Large intestine (tissue), 3 donors: ENCODE data around the gene COA1. TPM values are rescaled to one million over a fixed set of nuclear protein-coding genes. Genes with fewer than 3 reads are reported as not detected.
"Not testable (repeated sequence)": the region's sequence is repeated elsewhere in the genome, so short reads cannot be mapped to it uniquely, and the experiment has no call there.

Experiments
- DNase-seq, 2 donors: peaks; one replicate each; pipeline versions ENCODE4 v3.0.0 to v3.0.0-alpha.2; 2013
- H3K27ac ChIP-seq: one replicate; pipeline ENCODE4 v1.5.1; 2013; ENCODE audit warnings: low read length
- H3K27me3 ChIP-seq: 2 replicates; pipeline ENCODE4 v1.6.1; 2013; ENCODE audit warnings: low read length; ENCODE audit not compliant: control insufficient read depth, insufficient read depth
- H3K36me3 ChIP-seq: 2 replicates; pipeline ENCODE4 v1.6.1; 2013; ENCODE audit warnings: low read length; ENCODE audit not compliant: control insufficient read depth, insufficient read depth
- H3K4me1 ChIP-seq: one replicate; pipeline ENCODE4 v1.6.1; 2013; ENCODE audit warnings: low read length; ENCODE audit not compliant: control insufficient read depth, insufficient read depth
- H3K4me3 ChIP-seq: one replicate; pipeline ENCODE4 v1.5.1; 2013; ENCODE audit warnings: low read length
- H3K9me3 ChIP-seq: one replicate; pipeline ENCODE4 v1.6.1; 2013; ENCODE audit warnings: mild to moderate bottlenecking, low read depth, low read length, moderate library complexity; ENCODE audit not compliant: control insufficient read depth
- WGBS: methylation state at CpG from one replicate; pipeline ENCODE4 v1.1.5; 2013; ENCODE audit warnings: low lambda C conversion rate; ENCODE audit not compliant: insufficient coverage; 5-methylcytosine and 5-hydroxymethylcytosine counted together
- polyA plus RNA-seq: library from polyadenylated mRNA; unstranded; fragments of 120-200 nt; gene quantifications from one replicate; pipeline ENCODE4 v1.2.1, GENCODE V29; 2013

COA1 gene
- polyA plus RNA-seq, 1 donor: 47.5 TPM

GRCh38 chr7:43691611-43692010, 37.7 kb downstream of the COA1 start:
- no peaks in the 10 kb centered on the region for H3K36me3 ChIP-seq
- H3K9me3 ChIP-seq: no peaks in the 10 kb centered on the region
- WGBS: no CpG with 5 or more reads among the region's 3 CpGs
- no peak overlapping the region for H3K4me3 ChIP-seq
- H3K27ac ChIP-seq: no peak overlapping the region
- DNase-seq: no peak
- no peaks in the 10 kb centered on the region for H3K27me3 ChIP-seq
- no peaks in the 10 kb centered on the region for H3K4me1 ChIP-seq

DNA sequence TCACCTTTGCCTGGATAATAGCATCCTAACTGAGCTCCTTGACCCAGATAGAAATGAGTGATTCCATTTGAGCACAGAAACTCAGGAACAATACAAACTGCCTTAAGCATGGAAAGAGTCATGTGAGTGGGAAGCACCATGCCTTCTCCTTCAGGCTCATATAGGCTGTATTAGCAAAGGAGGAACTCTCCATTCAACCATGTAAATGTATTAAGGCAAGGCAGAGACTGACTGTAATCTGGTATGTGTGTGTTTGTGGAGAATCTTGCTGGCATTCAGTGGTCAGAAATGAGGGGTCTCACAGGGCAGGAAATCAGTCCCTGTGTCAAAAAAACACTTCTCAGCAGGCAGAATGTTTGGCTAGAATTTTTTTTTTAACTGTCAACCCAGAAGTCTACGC, 40.2 kb downstream of the COA1 start:
- Histone ChIP-seq H3K9me3 (no peaks in the 10 kb centered on the region), H3K4me1 (no peaks in the 10 kb centered on the region), H3K27ac (no peak overlapping the region), H3K36me3 (no peaks in the 10 kb centered on the region), H3K4me3 (no peak overlapping the region), H3K27me3 (no peaks in the 10 kb centered on the region)
- 100% methylated on average over 1 of the region's 1 CpG for WGBS
- no peak for DNase-seq

DNA sequence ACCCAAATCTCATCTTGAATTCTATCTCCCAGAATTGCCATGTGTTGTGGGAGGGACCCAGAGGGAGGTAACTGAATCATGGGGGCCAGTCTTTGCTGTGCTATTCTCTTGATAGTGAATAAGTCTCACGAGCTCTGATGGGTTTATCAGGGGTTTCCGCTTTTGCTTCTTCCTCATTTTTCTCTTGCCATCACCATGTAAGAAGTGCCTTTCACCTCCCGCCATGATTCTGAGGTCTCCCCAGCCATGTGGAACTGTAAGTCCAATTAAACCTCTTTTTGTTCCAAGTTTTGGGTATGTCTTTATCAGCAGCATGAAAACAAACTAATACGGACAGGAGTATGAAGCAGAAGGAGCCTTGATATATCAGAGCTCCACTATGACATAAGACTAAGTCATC, 41.5 kb downstream of the COA1 start:
- not testable (repeated sequence) for H3K4me1 ChIP-seq, H3K36me3 ChIP-seq, H3K27ac ChIP-seq, DNase-seq, H3K27me3 ChIP-seq, H3K4me3 ChIP-seq, H3K9me3 ChIP-seq
- 100% methylated on average over 1 of the region's 4 CpGs for WGBS

- no peak for DNase-seq
- H3K4me1 ChIP-seq: no peaks in the 10 kb centered on the region
- no CpG with 5 or more reads among the region's 2 CpGs for WGBS
Observed at GRCh38 chr7:43686991-43687390, 42.3 kb downstream of the COA1 start.

DNA sequence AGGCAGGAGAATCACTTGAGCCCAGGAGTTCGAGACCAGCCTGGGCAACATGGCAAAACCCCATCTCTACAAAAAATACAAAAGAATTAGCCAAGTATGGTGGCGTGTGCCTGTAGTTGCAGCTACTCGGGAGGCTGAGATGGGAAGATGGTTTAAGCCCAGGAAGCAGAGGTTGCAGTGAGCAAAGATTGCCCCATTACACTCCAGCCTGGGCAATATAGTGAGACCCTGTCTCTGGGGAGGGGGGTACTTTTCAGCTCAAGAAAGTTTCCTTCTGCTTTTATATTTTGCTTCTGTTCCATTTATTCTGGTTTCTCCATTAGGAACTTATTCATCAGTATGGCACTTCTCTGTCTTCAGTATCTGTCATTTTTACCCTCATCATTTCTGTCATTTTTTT, 48.6 kb downstream of the COA1 start:
- Histone ChIP-seq H3K36me3 (no peaks in the 10 kb centered on the region), H3K4me1 (no peaks in the 10 kb centered on the region), H3K27ac (no peak overlapping the region), H3K4me3 (no peak overlapping the region), H3K27me3 (no peaks in the 10 kb centered on the region), H3K9me3 (no peaks in the 10 kb centered on the region)
- no peak for DNase-seq
- WGBS: no CpG with 5 or more reads among the region's 3 CpGs

More at GRCh38 chr7:43686991-43687390, 42.3 kb downstream of the COA1 start:
- Histone ChIP-seq H3K27ac (no peak overlapping the region), H3K9me3 (no peaks in the 10 kb centered on the region), H3K4me3 (no peak overlapping the region), H3K27me3 (no peaks in the 10 kb centered on the region), H3K36me3 (no peaks in the 10 kb centered on the region)

GRCh38 chr7:43679210-43680068, 49.9 kb downstream of the COA1 start:
- WGBS: 79% methylated on average over 2 of the region's 4 CpGs
- H3K27ac ChIP-seq: no peak overlapping the region
- no peak for DNase-seq
- no peaks in the 10 kb centered on the region for H3K27me3 ChIP-seq
- H3K4me1 ChIP-seq: no peaks in the 10 kb centered on the region
- no peak overlapping the region for H3K4me3 ChIP-seq
- no peaks in the 10 kb centered on the region for H3K36me3 ChIP-seq
- H3K9me3 ChIP-seq: no peaks in the 10 kb centered on the region

DNA sequence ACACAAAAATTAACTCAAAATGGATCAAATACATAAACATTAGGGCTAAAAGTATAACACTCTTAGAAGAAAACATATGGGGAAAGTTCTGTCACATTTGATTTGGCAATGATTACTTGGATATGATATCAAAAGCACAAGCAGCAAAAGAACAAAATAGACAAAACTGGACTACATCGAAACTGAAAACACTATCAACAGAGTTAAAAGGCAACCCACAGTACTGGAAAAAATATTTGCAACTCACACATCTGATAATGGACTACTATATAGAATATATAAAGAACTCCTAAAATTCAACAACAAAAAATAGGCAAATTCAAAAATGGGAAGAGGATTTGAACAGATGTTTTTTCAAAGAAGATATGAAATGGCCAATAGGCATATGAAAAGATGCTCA, 51.0 kb downstream of the COA1 start:
- Histone ChIP-seq H3K9me3 (no peaks in the 10 kb centered on the region), H3K27ac (no peak overlapping the region), H3K4me3 (no peak overlapping the region), H3K27me3 (no peaks in the 10 kb centered on the region), H3K36me3 (no peaks in the 10 kb centered on the region), H3K4me1 (no peaks in the 10 kb centered on the region)
- DNase-seq: no peak
- no CpG with 5 or more reads among the region's 1 CpG for WGBS

DNA sequence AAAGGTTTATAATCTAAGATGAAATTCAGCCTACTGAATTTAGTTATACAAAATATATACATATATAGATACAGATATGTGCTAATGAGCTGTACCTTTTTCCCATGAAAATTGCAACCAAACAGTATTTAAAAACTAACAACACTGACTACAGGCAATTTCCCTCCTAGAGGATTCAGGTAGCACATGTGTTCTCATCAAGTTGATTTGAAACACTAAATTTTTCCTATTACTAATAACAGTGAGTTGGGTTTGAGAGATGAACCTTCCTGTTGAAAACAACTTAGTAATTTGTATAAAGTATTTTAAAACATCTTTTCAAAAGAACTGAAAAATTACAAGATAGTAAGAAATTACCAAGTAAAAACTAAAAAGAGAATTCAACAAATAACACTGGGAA, 51.5 kb downstream of the COA1 start:
- Histone ChIP-seq H3K27me3 (no peaks in the 10 kb centered on the region), H3K4me1 (no peaks in the 10 kb centered on the region), H3K9me3 (no peaks in the 10 kb centered on the region), H3K4me3 (no peak overlapping the region), H3K36me3 (no peaks in the 10 kb centered on the region), H3K27ac (no peak overlapping the region)
- no peak for DNase-seq

DNA sequence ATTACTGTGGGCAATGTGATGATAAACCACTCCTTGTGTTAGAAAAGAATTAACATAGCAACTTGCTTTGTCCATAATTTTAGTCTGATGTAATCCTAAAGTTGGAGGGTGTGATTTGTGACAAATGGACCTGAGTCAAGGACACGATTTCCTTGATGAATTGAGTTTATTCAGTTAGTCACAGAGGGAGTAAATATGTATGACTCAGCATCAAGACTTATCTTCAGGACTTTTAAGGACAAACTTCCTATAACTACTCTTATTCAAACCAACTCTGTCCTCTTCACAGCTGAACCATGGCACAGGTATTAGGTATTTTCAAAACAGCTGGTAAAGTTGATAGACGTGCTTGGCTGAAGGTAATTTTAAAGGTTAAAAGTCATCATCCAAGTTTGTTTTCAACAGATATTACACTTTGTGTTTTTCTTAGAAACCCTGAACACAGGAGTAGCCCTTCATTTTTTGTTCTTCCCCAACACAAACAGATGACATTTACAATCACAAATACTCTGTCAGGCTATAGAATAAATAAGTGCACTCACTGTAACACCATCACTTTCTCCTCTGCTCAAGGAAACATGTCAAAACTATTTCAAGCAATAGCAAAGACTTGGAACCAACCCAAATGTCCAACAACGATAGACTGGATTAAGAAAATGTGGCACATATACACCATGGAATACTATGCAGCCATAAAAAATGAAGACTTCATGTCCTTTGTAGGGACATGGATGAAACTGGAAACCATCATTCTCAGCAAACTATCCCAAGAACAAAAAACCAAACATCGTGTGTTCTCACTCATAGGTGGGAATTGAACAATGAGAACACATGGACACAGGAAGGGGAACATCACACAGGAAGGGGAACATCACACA, 54.5 kb downstream of the COA1 start:
- H3K9me3 ChIP-seq: no peaks in the 10 kb centered on the region
- no peak overlapping the region for H3K4me3 ChIP-seq
- WGBS: 80% methylated on average over 1 of the region's 4 CpGs
- DNase-seq: no peak
- H3K27ac ChIP-seq: no peak overlapping the region
- H3K27me3 ChIP-seq: no peaks in the 10 kb centered on the region
- no peaks in the 10 kb centered on the region for H3K36me3 ChIP-seq
- no peaks in the 10 kb centered on the region for H3K4me1 ChIP-seq

GRCh38 chr7:43673243-43673976, 55.9 kb downstream of the COA1 start:
- not testable (repeated sequence) for H3K36me3 ChIP-seq, H3K4me3 ChIP-seq, H3K27me3 ChIP-seq, H3K27ac ChIP-seq, H3K9me3 ChIP-seq, DNase-seq, H3K4me1 ChIP-seq
- 100% methylated on average over 1 of the region's 5 CpGs for WGBS
